Stimulated activated CD8-positive, alpha-beta memory T cell treated with anti-CD3 and anti-CD28 coated beads, Interleukin-12 subunit alpha, Interleukin-12 subunit beta, amount 100 ng/mL, for 24 hours (primary cell): ENCODE measurements around the gene NSUN5.
"Not testable (repeated sequence)": the region's sequence is repeated elsewhere in the genome, so short reads cannot be mapped to it uniquely, and the experiment has no call there.

ENCODE experiments used
- DNase-seq: peaks from one replicate; pipeline ENCODE4 v3.0.0-alpha.2; 2020; ENCODE audit errors: extremely low read depth

Gene NSUN5

GRCh38 chr7:73327449-73327848, 18.8 kb upstream of the NSUN5 start:
- DNase-seq: not testable (repeated sequence)

- DNase-seq: not testable (repeated sequence)
Observed at GRCh38 chr7:73325424-73325823, 16.8 kb upstream of the NSUN5 start.

GRCh38 chr7:73324081-73324845, 15.6 kb upstream of the NSUN5 start:
- DNase-seq: not testable (repeated sequence)

- DNase-seq: not testable (repeated sequence)
Observed at GRCh38 chr7:73323434-73324080, 14.9 kb upstream of the NSUN5 start.

- not testable (repeated sequence) for DNase-seq
Observed at GRCh38 chr7:73320009-73320408, 11.4 kb upstream of the NSUN5 start.

- not testable (repeated sequence) for DNase-seq
Observed at GRCh38 chr7:73319541-73319940, 10.9 kb upstream of the NSUN5 start.

GRCh38 chr7:73318656-73319204, 10.1 kb upstream of the NSUN5 start:
- DNase-seq: not testable (repeated sequence)

- no peak for DNase-seq
Observed at GRCh38 chr7:73316521-73316920, 7.9 kb upstream of the NSUN5 start.

GRCh38 chr7:73314271-73314670, 5.6 kb upstream of the NSUN5 start:
- no peak for DNase-seq

- DNase-seq: no peak
Observed at GRCh38 chr7:73313521-73313906, 4.9 kb upstream of the NSUN5 start.

GRCh38 chr7:73312831-73313520, 4.3 kb upstream of the NSUN5 start:
- no peak for DNase-seq

GRCh38 chr7:73311421-73311820, 2.8 kb upstream of the NSUN5 start:
- DNase-seq: not testable (repeated sequence)

GRCh38 chr7:73308074-73308664, 457 bp downstream of the NSUN5 start:
- no peak for DNase-seq

GRCh38 chr7:73307436-73307835, 1.2 kb downstream of the NSUN5 start:
- no peak for DNase-seq

- not testable (repeated sequence) for DNase-seq
Observed at GRCh38 chr7:73304612-73305387, 3.8 kb downstream of the NSUN5 start.

- no peak for DNase-seq
Observed at GRCh38 chr7:73304071-73304470, 4.6 kb downstream of the NSUN5 start.

GRCh38 chr7:73303546-73303945, 5.1 kb downstream of the NSUN5 start:
- no peak for DNase-seq

GRCh38 chr7:73302846-73303245, 5.8 kb downstream of the NSUN5 start:
- DNase-seq: not testable (repeated sequence)

GRCh38 chr7:73301108-73301507, 7.5 kb downstream of the NSUN5 start:
- not testable (repeated sequence) for DNase-seq

- DNase-seq: not testable (repeated sequence)
Observed at GRCh38 chr7:73299812-73300211, 8.8 kb downstream of the NSUN5 start.

GRCh38 chr7:73297706-73298105, 10.9 kb downstream of the NSUN5 start:
- DNase-seq: not testable (repeated sequence)
